Stimulated activated CD8-positive, alpha-beta memory T cell treated with anti-CD3 and anti-CD28 coated beads, Interleukin-12 subunit alpha, Interleukin-12 subunit beta, amount 100 ng/mL, for 1 hour (primary cell): ENCODE data around the gene CD244.
"Not testable (repeated sequence)": the region's sequence is repeated elsewhere in the genome, so short reads cannot be mapped to it uniquely, and the experiment has no call there.

Experiments
- DNase-seq: peaks from one replicate; pipeline ENCODE4 v3.0.0-alpha.2; 2020; ENCODE audit warnings: low read depth

CD244 gene

DNA sequence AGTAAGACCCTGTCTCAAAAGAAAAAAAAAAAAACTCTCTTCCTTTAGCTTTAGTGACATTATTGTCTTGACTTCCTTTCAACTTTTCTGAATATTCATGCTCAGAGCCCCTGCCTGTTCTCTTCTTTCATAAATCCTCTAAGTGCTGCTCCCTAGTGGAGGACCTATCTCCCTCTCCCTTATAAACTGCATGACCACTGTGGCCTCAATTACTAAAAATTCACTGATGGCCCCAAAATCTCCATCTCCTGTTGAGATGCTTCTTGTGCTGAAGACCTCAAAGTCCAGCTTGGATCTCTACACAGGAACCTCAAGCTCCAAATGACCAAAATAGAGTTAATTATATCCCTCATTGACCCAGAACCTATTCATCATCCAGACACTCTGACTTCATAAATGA is 14.5 kb upstream of the CD244 start:
- DNase-seq, result no peak

- DNase-seq, result no peak
Observed at GRCh38 chr1:160876311-160876710, 13.6 kb upstream of the CD244 start.

DNA sequence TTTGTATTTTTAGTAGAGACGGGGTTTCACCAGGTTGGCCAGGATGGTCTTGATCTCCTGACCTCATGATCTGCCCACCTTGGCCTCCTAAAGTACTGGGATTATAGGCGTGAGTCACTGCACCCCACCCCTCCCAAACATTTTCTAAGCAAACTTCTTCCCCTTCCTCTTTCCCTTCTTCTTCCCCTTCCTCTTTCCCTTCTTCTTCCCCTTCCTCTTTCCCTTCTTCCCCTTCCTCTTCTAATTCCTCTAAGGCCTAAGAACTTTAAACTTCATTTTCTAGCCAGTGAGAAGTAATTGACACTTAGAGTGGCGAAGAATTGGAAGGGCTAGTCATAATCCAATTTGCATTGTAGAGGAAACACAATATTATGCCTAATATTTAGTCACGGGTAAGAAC is 12.9 kb upstream of the CD244 start:
- DNase-seq, result not testable (repeated sequence)

GRCh38 chr1:160874935-160875334 is 12.2 kb upstream of the CD244 start:
- DNase-seq, result no peak

GRCh38 chr1:160868141-160868540 is 5.5 kb upstream of the CD244 start:
- DNase-seq, result no peak

GRCh38 chr1:160867651-160868050 is 5.0 kb upstream of the CD244 start:
- not testable (repeated sequence) for DNase-seq

DNA sequence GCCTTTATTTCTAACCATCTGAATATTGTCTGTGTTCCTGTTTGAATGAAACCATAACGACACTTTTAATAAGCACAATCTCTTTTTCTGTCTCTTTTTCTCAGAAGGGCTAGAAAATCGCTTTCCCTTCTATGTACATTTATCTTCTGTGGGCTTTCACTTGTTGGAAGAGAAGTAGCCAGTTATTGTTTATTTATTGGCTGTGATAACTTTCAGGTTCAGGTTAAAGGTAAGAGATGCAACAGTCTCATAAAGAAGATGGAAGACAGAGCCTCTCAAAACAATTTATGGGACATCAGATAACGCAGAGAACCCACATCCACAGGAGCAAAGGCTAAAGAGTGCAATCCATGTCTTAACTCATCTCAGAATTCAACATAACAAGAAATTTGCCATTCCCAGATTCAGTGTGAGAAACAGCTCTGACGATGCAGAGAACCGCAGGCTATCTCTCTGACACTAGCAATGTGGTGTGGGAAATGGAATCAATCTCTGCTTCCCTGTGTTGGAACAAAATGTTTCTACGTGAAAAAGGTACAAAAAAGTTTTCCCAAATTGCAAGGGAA is 4.1 kb upstream of the CD244 start:
- DNase-seq, result no peak

DNA sequence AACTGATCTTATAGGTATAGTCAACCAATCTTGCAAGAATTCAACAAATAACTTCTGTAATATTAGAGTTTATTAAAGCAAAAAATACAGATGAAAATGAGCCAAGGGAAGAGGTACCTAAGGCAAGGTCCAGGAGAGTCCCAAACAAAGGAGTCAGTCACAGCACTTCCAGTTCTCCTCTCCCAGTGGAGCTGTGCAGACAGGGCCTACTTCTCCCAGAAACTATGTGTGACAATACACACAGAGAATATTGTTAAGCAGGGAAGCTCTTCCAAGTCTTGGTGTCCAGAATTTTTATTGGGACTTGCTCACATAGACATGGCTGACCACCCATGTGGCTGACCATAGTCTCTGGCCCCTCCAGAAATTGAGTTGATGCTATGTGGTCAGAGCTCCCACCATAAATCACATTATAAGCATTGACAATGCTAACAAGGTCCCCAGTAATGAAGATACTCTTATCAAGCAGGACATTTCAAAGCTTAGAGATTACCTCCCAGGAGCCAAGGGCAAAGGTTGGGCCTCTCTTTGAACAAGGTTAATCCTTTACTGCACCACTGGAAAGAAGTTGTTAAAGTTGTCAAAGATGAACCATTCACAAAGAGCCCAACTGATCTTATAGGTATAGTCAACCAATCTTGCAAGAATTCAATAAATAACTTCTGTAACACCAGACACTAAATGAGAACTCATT is 3.5 kb upstream of the CD244 start:
- no peak for DNase-seq

DNA sequence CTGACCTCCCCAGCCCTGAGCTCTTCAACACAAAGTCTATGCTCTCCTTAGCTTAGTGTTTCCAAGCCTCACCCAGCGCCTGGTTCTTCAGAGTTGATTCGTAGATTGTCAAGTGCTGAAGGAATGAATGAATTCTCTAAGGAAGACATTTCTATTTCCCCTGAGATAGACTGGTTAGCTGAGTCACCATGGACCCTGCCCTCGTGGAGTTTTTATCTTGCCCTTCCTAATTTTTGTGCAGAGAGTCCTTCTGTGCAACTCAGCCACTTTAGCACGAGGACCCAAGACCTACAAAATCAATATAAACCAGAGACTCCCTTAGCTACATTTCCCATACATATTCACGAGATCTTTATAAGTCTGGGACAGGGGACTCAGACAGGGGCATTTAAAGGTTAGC is 2.6 kb upstream of the CD244 start:
- no peak for DNase-seq

- no peak for DNase-seq
Observed at GRCh38 chr1:160864173-160864572, 1.5 kb upstream of the CD244 start.

- DNase-seq, result no peak
Observed at GRCh38 chr1:160863774-160864131, 1.1 kb upstream of the CD244 start.

GRCh38 chr1:160863061-160863773 is 530 bp upstream of the CD244 start:
- DNase-seq, result no peak

DNA sequence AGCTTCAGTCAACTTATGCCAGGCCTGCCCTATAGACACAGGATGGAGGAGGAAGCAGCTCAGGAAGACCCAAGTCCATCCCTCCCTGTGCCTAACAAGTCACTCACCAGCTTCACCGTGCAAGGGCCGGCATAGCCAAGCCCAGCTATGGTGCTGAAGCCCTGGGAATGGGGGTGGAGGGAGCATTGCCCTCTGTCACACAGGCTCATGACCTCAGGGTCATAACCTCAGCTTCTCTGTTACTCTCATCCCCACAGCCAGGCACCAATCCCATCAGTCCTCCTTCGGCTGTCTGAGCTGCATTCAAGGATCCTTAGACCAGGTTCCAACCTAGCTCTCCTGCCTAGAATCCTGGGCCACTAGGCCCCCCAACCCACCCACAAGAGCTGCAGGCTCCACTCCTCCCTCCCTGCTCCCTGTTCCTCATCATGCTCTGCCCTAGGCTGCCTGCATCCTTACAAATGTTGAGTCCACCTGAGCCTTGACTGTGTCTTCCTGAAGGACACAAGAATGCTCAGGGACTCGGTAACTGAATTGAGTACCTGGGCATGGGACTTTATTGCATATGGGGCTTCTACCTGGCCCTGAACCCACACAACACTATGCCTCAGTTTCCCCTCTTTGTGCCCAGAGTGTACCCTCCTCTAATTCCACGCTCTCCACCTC is 1.7 kb downstream of the CD244 start:
- no peak for DNase-seq

DNA sequence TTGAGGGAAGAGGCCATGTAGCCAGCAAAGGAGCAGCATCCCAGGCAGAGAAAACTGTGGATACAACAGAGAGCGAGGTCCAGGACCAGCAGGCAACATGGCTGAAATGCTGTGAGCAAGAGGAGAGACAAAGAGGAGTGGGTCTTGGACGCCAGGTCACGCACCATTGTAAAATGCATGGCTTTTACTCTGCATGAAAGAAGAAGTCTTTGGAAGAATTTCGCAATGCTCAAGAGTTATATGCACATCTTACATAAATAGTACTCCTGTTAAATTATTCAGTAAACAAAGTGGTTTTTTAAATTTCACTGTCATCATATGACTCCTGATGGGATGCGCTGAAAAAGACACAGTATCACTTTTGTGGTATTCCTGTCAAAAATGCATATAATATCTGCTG is 3.5 kb downstream of the CD244 start:
- no peak for DNase-seq

- no peak for DNase-seq
Observed at GRCh38 chr1:160858507-160858906, 4.2 kb downstream of the CD244 start.

DNA sequence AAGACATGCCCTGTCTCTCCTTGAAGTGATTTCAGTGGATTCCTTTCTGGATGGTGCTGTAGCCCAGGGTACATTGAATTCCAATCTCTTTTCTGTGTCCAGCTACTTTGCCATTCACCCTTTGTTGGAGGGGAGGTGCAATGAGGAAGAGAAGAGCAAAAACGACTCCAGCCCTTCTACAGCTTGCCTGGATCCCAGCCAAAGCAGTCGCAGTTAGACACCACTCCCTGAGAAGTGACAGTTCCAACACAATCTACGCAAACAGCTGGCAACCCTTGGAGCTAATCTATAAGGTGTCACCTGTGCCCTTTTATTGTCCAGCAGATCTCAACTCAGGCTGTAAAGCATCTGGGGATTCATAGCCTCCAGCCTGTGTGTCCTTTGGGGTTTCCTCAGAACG is 4.6 kb downstream of the CD244 start:
- no peak for DNase-seq

GRCh38 chr1:160855181-160855981 is 7.3 kb downstream of the CD244 start:
- no peak for DNase-seq

- DNase-seq, result no peak
Observed at GRCh38 chr1:160853754-160854153, 8.9 kb downstream of the CD244 start.

DNA sequence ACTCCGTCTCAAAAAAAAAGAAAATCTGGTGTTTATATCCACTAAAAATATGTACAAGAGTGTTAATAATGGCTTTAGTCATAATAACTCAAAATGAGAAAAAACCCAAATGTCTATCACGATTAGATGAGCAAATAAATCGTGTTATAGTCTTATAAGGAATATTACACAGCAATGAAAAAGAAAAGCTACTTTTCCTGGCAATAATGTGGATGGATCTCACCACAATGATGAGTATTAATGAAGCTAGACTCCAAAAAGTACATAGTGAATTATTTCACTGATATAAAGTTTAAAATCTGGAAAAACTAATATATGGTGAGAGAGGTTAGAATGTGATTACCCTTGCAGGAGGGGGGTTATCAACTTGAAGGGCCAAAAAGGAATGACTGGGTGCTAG is 9.7 kb downstream of the CD244 start:
- DNase-seq, result no peak

DNA sequence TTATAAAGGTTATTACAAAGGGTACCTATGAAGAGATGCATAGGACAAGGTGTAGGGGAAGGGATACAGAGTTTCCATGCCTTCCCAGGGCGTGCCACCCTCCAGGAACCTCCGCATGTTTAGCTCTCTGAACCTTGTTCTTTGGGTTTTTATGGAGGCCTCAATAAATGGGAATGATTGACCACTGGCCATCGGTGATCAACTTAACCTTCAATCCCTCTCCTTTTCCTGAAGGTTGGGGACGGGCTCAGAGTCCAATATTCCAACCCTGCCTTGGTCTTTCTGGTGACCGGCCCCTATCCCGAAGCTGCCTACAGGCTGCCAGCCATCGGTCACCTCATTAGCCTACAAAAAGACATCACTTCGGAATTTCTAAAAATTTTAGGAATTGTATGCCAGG is 11.7 kb downstream of the CD244 start:
- no peak for DNase-seq

DNA sequence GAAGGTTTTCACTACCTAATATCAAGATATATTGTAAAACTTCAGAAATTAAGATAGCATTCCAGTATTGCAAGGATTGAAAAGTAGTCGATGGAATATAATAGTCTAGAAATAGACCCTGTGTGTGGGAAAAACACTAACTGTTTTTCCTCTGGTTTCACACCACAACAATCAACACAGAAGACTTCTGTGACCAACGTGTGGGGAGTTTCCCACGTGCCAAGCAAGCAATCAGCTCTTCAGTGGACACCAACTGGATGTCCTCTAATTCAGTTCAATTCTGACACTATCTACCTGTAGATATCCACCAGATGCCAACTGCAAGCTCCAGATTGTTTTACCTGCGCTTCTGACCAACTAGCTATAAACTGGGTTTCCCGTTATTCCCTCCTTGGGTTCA is 12.1 kb downstream of the CD244 start:
- no peak for DNase-seq

DNA sequence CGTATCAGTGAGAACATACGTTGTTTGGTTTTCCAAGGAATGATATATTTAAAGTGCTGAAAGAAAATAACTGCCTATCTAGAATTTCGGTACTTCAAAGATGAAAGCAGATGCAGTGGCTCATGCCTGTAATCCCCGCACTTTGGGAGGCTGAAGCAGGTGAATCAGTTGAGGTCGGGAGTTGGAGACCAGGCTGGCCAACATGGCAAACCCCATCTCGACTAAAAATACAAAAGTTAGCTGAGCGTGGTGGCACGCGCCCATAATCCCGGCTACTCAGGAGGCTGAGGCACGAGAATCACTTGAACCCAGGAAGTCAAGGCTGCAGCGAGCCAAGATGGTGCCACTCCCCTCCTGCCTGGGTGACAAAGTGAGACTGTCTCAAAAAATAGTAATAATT is 16.4 kb downstream of the CD244 start:
- no peak for DNase-seq
